Neural progenitor cell (in vitro differentiated cells): Measurements from ENCODE around the gene PRICKLE2. TPM values are rescaled to one million over a fixed set of nuclear protein-coding genes. Genes with fewer than 3 reads are reported as not detected.

Experiments used
- DNase-seq: peaks from one replicate; pipeline ENCODE4 v3.0.0-alpha.2; 2016; ENCODE audit warnings: low spot score
- H2AFZ ChIP-seq: fragments of 200-600 bp; sonication (generic); replicated peaks from 2 replicates; pipeline ENCODE4 v1.6.1; 2016; ENCODE audit warnings: antibody characterized with exemption
- H3F3A ChIP-seq: fragments of 200-600 bp; sonication (generic); 2 replicates; pipeline ENCODE4 v1.6.1; 2016; ENCODE audit warnings: antibody characterized with exemption, low read depth
- H3K27ac ChIP-seq: fragments of 200-600 bp; sonication (generic); 2 replicates; pipeline ENCODE4 v1.5.1; 2016; ENCODE audit warnings: mild to moderate bottlenecking
- H3K27me3 ChIP-seq: fragments of 200-600 bp; sonication (generic); 2 replicates; pipeline ENCODE4 v1.6.1; 2016; ENCODE audit warnings: mild to moderate bottlenecking, moderate library complexity
- H3K36me3 ChIP-seq: fragments of 200-600 bp; sonication (generic); 2 replicates; pipeline ENCODE4 v1.5.1; 2016
- H3K4me1 ChIP-seq: fragments of 200-600 bp; sonication (generic); 2 replicates; pipeline ENCODE4 v1.6.1; 2016; ENCODE audit warnings: mixed run types
- H3K4me2 ChIP-seq: fragments of 200-600 bp; sonication (generic); 2 replicates; pipeline ENCODE4 v1.6.1; 2016
- H3K4me3 ChIP-seq: fragments of 200-600 bp; sonication (generic); 2 replicates; pipeline ENCODE4 v1.5.1; 2016
- H3K79me2 ChIP-seq: fragments of 200-600 bp; sonication (generic); 2 replicates; pipeline ENCODE4 v1.6.1; 2016; ENCODE audit warnings: low read depth
- H3K9ac ChIP-seq: fragments of 200-600 bp; sonication (generic); 2 replicates; pipeline ENCODE4 v1.6.1; 2016
- H3K9me3 ChIP-seq: fragments of 200-600 bp; sonication (generic); 2 replicates; pipeline ENCODE4 v1.5.1; 2016; ENCODE audit warnings: low read depth
- H4K20me1 ChIP-seq: fragments of 200-600 bp; sonication (generic); 2 replicates; pipeline ENCODE4 v1.6.1; 2016; ENCODE audit warnings: low read depth
- H3K27ac Mint-ChIP-seq: 3 replicates; pipeline ENCODE4 v1.8.0; 2021; ENCODE audit warnings: mixed read lengths
- H3K27me3 Mint-ChIP-seq: 2 replicates; pipeline ENCODE4 v1.8.0; 2022; ENCODE audit warnings: low read depth, mild to moderate bottlenecking, inconsistent platforms, moderate library complexity, mixed read lengths; ENCODE audit not compliant: insufficient read depth
- H3K36me3 Mint-ChIP-seq: 3 replicates; pipeline ENCODE4 v1.8.0; 2021; ENCODE audit warnings: mixed read lengths
- H3K4me1 Mint-ChIP-seq: 3 replicates; pipeline ENCODE4 v1.8.0; 2021; ENCODE audit warnings: mixed read lengths
- H3K4me3 Mint-ChIP-seq: 3 replicates; pipeline ENCODE4 v1.8.0; 2021; ENCODE audit warnings: mild to moderate bottlenecking, moderate library complexity, mixed read lengths
- H3K9me3 Mint-ChIP-seq: 3 replicates; pipeline ENCODE4 v1.8.0; 2020; ENCODE audit warnings: mixed read lengths
- EZH2 ChIP-seq: fragments of 200-600 bp; sonication (generic); IDR thresholded peaks from 2 replicates; pipeline ENCODE4 v1.6.1; 2017; ENCODE audit warnings: antibody characterized with exemption, mild to moderate bottlenecking, moderate library complexity
- EZH2phosphoT487 ChIP-seq: fragments of 200-600 bp; sonication (generic); IDR thresholded peaks from 2 replicates; pipeline ENCODE4 v1.6.1; 2017; ENCODE audit warnings: antibody characterized with exemption
- total RNA-seq: library from RNA; depleted of rRNA; stranded (reverse); fragments of >200 nt; gene quantifications from 2 replicates; pipeline ENCODE4 v1.2.3, GENCODE V29; 2015; ENCODE audit warnings: low replicate concordance
- TF ChIP-seq, protein P1 (sequence below): fragments of 200-600 bp; sonication (generic); IDR thresholded peaks from 2 replicates; pipeline ENCODE4 v1.5.1; 2017; ENCODE audit warnings: antibody characterized with exemption, mild to moderate bottlenecking

The PRICKLE2 gene
- total RNA-seq, 1 donor from 2014 or later: 11.5 TPM

DNA sequence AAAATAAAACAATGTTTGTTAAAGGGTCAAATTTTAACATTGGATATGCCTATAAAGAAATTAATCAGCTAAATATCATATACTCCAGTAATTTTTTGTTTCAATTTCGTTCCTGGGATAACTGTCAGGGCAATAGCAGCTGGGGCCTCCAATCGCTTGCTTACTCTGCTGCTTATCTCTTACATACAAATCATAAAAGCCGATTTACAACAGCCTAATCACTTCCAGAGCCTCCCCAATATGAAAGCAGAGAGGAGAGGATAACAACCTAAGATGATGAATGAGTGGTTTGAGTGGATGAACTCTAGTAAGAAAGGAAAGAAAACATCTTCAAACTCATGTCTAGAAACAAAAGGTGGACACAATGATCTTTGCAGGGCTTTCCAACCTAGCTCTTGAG lies 121.3 kb downstream of the PRICKLE2 start:
- Histone ChIP-seq H3K79me2 (no peaks in the 10 kb centered on the region), H3K36me3 (no peaks in the 10 kb centered on the region), H4K20me1 (peaks cover 8% of the 10 kb centered on the region), H3K9ac (no peak overlapping the region), H3K4me2 (no peak overlapping the region), H3K27ac (no peak overlapping the region), H3K27me3 (no peaks in the 10 kb centered on the region), H3K4me3 (no peak overlapping the region), H2AFZ (no peak overlapping the region), H3K4me1 (peaks cover 15% of the 10 kb centered on the region), H3F3A (no peaks in the 10 kb centered on the region), H3K9me3 (no peaks in the 10 kb centered on the region)
- TF ChIP-seq EZH2: no peak
- TF ChIP-seq EZH2phosphoT487: no peak
- TF ChIP-seq, protein P1, sequence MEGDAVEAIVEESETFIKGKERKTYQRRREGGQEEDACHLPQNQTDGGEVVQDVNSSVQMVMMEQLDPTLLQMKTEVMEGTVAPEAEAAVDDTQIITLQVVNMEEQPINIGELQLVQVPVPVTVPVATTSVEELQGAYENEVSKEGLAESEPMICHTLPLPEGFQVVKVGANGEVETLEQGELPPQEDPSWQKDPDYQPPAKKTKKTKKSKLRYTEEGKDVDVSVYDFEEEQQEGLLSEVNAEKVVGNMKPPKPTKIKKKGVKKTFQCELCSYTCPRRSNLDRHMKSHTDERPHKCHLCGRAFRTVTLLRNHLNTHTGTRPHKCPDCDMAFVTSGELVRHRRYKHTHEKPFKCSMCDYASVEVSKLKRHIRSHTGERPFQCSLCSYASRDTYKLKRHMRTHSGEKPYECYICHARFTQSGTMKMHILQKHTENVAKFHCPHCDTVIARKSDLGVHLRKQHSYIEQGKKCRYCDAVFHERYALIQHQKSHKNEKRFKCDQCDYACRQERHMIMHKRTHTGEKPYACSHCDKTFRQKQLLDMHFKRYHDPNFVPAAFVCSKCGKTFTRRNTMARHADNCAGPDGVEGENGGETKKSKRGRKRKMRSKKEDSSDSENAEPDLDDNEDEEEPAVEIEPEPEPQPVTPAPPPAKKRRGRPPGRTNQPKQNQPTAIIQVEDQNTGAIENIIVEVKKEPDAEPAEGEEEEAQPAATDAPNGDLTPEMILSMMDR: no peak
- Mint-ChIP-seq H3K27ac (no peak overlapping the region), H3K9me3 (no peaks in the 10 kb centered on the region), H3K27me3 (no peaks in the 10 kb centered on the region), H3K4me3 (no peak overlapping the region), H3K4me1 (peaks cover 28% of the 10 kb centered on the region), H3K36me3 (no peaks in the 10 kb centered on the region)
- DNase-seq: no peak

DNA sequence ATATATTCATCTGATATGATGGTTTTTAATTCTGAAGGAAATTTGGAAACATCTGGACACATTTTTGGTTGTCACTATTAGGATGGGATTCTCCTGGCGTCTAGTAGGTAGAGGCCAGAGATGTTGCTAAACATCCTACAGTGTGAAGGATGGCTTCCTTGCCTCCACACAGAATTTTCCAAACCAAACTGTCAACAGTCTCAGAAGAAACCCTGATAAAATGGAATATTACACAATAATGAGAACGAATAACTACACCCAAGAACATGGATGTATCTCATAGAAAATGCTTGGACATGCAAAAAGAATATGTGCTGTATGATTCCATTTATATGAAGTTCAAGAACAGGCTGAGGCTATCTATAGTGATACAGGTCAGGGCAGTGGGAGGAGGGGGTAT lies 122.1 kb downstream of the PRICKLE2 start:
- Histone ChIP-seq H3F3A (no peaks in the 10 kb centered on the region), H3K4me1 (peaks cover 14% of the 10 kb centered on the region), H3K4me2 (no peak overlapping the region), H3K27me3 (no peaks in the 10 kb centered on the region), H3K79me2 (no peaks in the 10 kb centered on the region), H4K20me1 (peaks cover 5% of the 10 kb centered on the region), H3K36me3 (no peaks in the 10 kb centered on the region), H2AFZ (no peak overlapping the region), H3K9ac (no peak overlapping the region), H3K9me3 (no peaks in the 10 kb centered on the region), H3K4me3 (no peak overlapping the region), H3K27ac (no peak overlapping the region)
- H3K4me1 Mint-ChIP-seq: peaks cover 19% of the 10 kb centered on the region
- no peaks in the 10 kb centered on the region for H3K36me3 Mint-ChIP-seq
- H3K9me3 Mint-ChIP-seq: no peaks in the 10 kb centered on the region
- H3K4me3 Mint-ChIP-seq: no peak overlapping the region
- no peaks in the 10 kb centered on the region for H3K27me3 Mint-ChIP-seq
- DNase-seq: no peak
- TF ChIP-seq EZH2phosphoT487 (no peak), EZH2 (no peak)
- TF ChIP-seq, protein P1: no peak
- no peak overlapping the region for H3K27ac Mint-ChIP-seq

DNA sequence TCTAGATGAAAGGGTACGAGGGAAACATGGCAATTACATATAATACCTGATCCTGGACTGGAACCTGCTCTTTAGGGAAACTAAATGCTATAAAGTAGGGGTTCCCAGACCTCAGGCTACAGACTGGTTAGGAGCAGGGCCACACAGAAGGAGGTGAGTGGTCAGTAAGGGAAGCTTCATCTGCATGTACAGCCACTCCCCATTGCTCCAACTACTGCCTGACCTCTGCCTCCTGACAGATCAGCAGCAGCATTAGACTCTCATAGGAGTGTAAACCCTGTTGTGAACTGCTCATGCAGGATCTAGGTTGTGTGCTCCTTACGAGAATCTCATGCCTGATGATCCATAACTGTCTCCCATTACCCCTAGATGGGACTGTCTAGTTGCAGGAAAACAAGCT lies 123.1 kb downstream of the PRICKLE2 start:
- peaks cover 14% of the 10 kb centered on the region for H3K4me1 ChIP-seq
- H3K27me3 ChIP-seq: no peaks in the 10 kb centered on the region
- no peak overlapping the region for H3K9ac ChIP-seq
- no peaks in the 10 kb centered on the region for H3K9me3 ChIP-seq
- Mint-ChIP-seq H3K27ac (no peak overlapping the region), H3K27me3 (no peaks in the 10 kb centered on the region), H3K36me3 (no peaks in the 10 kb centered on the region), H3K4me3 (no peak overlapping the region), H3K9me3 (no peaks in the 10 kb centered on the region), H3K4me1 (peaks cover 16% of the 10 kb centered on the region)
- H3K36me3 ChIP-seq: no peaks in the 10 kb centered on the region
- no peak overlapping the region for H3K27ac ChIP-seq
- peaks cover 5% of the 10 kb centered on the region for H4K20me1 ChIP-seq
- H3K4me2 ChIP-seq: no peak overlapping the region
- H2AFZ ChIP-seq: no peak overlapping the region
- no peaks in the 10 kb centered on the region for H3F3A ChIP-seq
- no peak overlapping the region for H3K4me3 ChIP-seq
- DNase-seq: no peak
- TF ChIP-seq EZH2phosphoT487 (no peak), EZH2 (no peak)
- TF ChIP-seq, protein P1: no peak
- no peaks in the 10 kb centered on the region for H3K79me2 ChIP-seq

DNA sequence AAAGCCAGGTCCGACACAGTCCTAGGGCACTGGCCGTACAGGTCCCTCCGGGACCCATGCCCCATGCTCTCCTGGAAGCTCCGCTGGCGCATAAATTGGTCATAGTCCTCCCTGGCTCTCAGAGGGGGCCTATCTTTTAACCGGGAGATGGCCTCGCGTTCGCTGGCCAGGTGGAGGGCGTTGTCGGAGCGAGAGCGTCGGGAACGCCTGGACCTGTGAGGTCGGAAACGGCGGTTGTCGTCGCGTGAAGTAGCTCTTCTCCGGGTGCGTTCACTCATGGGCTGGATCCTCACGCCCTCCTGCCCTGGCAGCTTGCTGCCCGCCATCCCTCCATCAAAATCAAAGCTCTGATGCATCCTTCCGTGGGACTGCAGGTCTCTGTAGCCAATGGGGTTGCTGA lies 126.0 kb downstream of the PRICKLE2 start:
- no peak overlapping the region for H3K4me3 Mint-ChIP-seq
- Histone ChIP-seq H3K4me2 (no peak overlapping the region), H3K9me3 (no peaks in the 10 kb centered on the region), H3K79me2 (no peaks in the 10 kb centered on the region), H3K27me3 (no peaks in the 10 kb centered on the region), H3F3A (peaks cover 4% of the 10 kb centered on the region), H3K4me3 (no peak overlapping the region), H3K9ac (no peak overlapping the region), H4K20me1 (no peaks in the 10 kb centered on the region), H2AFZ (no peak overlapping the region), H3K27ac (no peak overlapping the region), H3K36me3 (no peaks in the 10 kb centered on the region), H3K4me1 (peaks cover 16% of the 10 kb centered on the region)
- H3K36me3 Mint-ChIP-seq: no peaks in the 10 kb centered on the region
- H3K27me3 Mint-ChIP-seq: no peaks in the 10 kb centered on the region
- no peaks in the 10 kb centered on the region for H3K9me3 Mint-ChIP-seq
- no peak for DNase-seq
- no peak for TF ChIP-seq EZH2phosphoT487
- peaks cover 5% of the 10 kb centered on the region for H3K4me1 Mint-ChIP-seq
- H3K27ac Mint-ChIP-seq: no peak overlapping the region
